ENCODE measurements around the gene CYP27B1.
"Not testable (repeated sequence)": the region's sequence is repeated elsewhere in the genome, so short reads cannot be mapped to it uniquely, and the experiment has no call there.

CYP27B1 gene

DNA sequence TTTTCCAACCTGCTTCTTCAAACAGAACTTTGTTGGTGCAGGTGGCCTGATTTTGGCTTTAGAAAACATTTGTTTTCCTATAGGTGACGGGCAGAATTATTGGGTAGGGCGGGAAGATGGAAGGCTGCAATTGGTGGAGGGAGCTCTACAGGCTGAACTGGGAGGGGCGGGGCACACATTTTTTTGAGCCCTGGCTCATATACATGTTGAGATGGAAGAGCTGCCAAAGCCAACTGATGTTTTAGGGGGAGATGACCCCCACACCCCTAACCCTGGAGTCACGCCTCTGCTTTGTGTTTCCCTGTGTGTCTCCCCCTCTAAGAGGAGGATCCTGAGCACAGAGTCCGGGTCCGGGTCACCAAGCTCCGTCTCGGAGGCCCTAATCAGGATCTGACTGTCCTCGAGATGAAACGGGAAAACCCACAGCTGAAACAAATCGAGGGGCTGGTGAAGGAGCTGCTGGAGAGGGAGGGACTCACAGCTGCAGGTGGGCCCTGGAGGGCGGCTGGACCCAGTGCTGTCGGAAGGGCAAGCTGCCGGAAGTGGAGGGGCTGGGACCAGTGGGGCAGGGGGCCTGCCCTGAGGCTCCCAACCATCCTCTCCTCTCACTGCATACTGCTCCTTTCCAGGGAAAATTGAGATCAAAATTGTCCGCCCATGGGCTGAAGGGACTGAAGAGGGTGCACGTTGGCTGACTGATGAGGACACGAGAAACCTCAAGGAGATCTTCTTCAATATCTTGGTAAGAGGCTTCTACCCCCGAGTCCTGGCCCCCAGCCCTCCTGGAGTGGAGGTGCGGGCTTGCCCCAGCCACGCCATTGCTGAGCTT, 46.9 kb downstream of the CYP27B1 start:
- DNase-seq = no peak

DNA sequence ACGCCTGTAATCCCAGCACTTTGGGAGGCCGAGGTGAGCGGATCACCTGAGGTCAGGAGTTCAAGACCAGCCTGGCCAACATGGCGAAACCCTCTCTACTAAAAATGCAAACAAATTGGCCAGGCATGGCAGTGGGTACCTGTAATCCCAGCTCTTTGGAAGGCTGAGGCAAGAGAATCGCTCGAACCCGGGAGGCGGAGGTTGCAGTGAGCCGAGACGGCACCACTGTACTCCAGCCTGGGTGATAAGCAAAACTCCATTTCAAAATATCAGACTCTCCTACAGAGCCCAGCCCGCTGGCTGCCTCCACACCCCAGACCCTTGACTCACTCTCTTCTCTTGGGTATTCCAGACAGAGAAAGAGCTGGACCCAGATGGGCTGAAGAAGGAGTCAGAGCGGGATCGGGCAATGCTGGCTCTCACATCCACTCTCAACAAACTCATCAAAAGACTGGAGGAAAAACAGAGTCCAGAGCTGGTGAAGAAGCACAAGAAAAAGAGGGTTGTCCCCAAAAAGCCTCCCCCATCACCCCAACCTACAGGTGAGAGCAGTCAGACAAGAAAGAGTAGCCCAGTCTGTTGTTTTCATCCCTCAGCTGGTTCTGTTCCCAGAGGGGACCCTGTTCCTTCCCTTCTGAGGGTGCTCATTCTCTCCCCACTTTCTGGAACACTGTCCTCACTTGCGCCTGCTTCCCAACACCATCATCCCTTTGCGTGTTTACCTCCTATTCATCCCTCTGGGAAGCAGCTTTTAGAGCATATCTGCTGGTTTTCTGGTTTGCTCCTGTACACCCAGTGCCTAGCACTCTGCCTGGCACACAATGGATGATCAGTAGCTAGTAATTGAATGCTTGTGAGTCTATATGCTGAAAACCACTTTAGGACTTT, 48.0 kb downstream of the CYP27B1 start:
- DNase-seq = no peak

GRCh38 chr12:57717846-57718640, 48.8 kb downstream of the CYP27B1 start:
- DNase-seq = no peak

DNA sequence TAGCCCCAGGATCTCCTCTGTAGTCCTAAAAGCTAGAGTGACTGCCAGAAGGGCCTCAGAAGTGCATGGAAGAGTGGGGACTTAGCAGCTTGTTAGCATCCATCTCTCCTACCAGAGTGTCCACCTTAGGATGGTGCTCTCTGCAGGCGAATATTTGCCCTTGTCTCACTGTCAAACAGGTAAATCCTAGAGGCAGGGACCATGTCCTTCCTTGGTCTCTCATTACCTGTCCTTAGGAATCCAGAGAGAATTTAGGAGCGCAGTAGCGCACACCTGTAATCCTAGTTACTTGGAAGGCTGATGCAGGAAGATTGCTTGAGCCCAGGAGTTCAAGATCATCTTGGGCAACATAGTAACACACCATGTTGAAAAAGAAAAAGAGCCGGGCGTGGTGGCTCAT, 49.7 kb downstream of the CYP27B1 start:
- no peak for DNase-seq

DNA sequence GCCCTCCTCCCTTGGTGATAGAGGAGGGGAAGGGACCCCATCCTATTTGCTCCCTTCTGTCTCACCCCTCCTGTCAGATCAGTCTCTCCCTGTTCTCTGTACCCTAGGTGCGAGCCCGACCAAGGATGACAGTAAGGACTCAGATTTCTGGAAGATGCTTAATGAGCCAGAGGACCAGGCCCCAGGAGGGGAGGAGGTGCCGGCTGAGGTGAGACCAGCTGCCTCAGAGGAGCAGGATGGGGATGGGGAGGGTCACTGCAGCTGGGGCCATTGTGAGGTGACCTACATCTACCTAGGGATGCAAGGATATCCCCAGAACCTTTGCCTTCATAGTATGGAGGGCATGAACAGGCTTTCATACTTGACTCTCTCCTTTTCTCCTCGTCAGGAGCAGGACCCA, 50.6 kb downstream of the CYP27B1 start:
- no peak for DNase-seq

DNA sequence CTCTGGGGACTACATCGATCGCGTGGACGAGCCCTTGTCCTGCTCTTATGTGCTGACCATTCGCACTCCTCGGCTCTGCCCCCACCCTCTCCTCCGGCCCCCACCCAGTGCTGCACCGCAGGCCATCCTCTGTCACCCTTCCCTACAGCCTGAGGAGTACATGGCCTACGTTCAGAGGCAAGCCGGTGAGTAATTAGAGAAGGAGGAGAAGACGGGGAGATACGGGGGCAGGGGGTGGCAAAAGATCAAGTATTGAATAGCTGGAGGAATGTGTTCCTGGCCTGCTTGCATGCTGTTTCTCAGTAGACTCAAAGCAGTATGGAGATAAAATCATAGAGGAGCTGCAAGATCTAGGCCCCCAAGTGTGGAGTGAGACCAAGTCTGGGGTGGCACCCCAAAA, 51.1 kb downstream of the CYP27B1 start:
- DNase-seq = no peak

GRCh38 chr12:57715036-57715748, 51.7 kb downstream of the CYP27B1 start:
- not testable (repeated sequence) for DNase-seq

- DNase-seq = no peak
These were observed 53.7 kb downstream of the CYP27B1 start for GRCh38 chr12:57713209-57713608.

GRCh38 chr12:57712701-57713100, 54.2 kb downstream of the CYP27B1 start:
- DNase-seq = no peak
